GM19025 (cell line): ENCODE data around the gene TCERG1L.
"Not testable (repeated sequence)": the region's sequence is repeated elsewhere in the genome, so short reads cannot be mapped to it uniquely, and the experiment has no call there.

ENCODE experiments used
- ATAC-seq: cut with Tn5 transposase; IDR thresholded peaks from one replicate; pipeline ENCODE4 v1.9.1; 2021; ENCODE audit warnings: mild to moderate bottlenecking, low read depth, moderate library complexity; ENCODE audit not compliant: unreplicated experiment

The TCERG1L gene

DNA sequence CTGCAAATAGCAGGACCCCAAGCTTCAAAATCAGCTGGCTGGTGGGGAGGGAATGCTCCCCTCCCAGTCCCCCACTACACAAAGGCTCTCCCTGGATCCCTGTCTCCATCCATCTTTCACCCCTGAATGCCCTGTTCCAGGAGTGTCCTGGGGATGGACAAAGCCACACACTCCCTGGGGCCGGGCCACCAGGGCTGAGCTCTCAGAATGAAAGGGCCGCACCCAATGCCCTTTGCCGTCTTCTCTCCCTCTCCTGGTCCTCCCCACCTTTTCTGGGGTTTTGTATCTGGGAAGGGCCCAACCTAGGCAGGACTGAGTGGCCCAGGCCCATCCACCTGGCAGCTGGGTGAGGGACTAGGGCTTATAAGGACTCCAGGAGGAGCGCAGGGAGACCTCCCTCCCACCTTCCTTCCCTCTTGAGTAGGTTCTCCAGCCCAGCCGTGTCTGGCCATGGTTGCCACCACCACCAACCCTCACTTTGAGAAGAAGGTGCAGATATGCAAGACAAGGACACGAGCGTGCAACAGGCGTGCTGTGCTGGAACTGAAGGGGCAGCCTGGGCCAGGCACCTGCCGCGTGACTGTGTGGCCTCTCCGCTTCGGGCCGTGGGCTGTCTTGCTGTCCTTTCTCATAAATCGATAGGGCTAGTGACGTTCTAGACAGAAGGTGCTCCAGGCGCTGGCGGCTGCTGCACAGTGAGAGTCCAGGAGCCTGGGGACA is 157.1 kb downstream of the TCERG1L start:
- ATAC-seq, result no peak

DNA sequence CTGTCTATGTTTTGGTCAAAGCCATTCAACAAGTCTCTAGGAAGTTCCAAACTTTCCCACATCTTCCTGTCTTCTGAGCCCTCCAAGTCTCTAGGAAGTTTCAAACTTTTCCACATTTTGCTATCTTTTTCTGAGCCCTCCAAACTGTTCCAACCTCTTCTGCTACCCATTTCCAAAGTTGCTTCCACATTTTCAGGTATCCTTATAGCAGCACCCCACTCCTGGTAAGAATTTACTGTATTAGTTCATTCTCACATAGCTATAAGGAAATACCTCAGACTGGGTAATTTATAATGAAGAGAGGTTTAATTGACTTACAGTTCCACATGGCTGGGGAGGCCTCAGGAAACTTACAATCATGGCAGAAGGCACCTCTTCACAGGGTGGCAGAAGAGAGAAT is 159.1 kb downstream of the TCERG1L start:
- not testable (repeated sequence) for ATAC-seq

DNA sequence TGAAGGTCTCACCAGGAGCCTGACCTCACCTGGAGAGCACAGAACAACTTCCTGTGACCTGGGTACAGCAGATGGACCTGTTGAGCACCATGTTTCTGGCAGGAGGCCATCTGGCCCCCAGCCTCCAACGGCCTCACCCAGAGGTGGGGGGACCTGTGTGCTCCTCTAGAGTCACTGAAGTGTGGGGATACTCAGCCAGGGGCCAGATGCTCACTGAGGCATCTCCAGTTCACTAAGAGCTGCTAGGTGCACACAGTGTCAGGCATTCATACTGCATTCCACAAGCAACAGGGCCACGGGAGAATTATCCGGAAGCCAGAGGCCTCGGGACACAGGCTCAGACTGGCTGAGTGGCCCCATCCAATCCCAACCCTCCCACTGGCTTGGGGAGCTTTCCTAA is 161.4 kb downstream of the TCERG1L start:
- no peak for ATAC-seq

DNA sequence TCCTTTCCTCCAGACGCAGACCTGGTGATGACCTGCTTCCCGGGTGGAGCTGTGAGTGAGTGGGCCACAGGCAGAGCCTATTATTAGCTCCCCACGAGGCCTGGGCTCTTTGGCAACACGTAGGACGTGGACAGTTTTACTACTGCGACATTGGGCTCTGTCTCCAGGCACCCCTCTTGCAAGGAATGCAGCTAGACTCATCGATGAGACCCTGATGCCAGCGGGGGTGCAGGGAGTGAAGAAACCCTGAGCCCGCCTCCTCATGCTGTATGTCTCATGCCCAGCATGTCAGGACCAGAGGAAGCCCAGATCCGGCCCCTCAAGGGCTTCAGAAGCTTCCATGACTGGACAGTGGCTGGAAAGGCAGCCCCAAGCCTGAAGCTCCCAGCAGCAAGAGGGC is 161.9 kb downstream of the TCERG1L start:
- ATAC-seq, result no peak

DNA sequence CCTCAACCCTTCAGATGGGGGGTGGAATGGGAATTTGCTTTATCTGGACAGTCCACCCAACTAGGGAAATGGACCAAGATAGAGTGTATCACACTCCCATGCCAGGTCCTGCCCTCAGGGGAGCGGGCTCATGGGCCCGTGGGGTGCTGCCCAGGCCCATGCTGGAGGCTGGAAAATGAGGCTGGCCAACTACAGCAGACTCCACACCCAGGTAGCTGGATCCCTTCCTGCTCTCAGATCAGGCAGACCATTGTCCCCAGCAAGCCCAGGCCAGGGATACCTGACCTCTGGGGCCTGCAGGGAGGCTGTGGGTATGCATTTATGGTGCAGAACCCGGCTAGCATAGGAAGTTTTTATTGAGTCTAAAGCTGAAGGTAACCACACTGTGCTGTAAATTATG is 162.4 kb downstream of the TCERG1L start:
- ATAC-seq, result no peak

DNA sequence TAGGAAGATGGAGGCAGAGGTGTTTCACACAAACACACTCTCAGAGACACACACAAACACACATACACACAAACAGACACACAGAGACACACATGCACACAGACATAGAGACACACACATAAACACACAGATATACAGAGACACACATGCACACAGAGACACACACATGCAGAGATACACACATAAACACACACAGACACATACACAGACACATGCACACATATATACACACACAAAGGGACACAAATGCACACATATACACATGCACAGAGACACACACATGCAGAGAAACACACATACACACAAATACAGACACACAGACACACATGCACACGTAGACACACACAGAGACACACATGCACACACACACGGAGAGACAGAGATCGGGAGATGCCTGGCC is 163.3 kb downstream of the TCERG1L start:
- ATAC-seq, result no peak

DNA sequence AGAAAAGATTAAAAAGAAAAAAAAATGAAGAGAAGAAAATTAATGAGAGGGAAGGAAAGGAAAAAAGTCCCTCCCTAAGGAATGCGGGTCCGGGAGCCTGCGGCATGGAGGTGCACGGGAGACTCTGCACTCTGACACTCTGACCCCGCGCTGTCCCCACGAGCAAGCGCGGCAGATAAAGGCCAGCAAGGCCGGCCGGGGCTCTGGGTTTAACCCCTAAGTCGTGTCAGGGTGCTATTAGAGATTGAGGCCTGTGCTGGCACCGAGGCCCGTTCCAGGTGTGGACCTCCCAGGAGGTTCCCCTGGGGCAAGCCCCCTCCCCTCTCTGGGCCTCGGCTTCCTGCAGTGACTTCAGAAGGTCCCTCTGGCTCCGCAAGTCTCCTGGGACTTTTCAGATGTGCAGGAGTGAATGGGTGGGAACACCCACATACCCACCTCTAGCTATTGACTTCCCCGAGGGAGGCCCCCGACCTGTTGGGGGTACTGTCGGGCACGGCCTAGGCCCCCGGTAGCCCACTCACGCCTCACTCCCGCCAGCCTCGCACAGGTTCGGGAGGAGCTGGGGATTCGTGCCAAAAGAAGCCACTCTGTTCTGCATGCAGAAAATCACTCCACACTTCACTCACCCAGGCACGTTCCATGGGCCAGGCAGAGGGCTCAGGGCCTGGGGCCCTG is 164.1 kb downstream of the TCERG1L start:
- ATAC-seq, result no peak

DNA sequence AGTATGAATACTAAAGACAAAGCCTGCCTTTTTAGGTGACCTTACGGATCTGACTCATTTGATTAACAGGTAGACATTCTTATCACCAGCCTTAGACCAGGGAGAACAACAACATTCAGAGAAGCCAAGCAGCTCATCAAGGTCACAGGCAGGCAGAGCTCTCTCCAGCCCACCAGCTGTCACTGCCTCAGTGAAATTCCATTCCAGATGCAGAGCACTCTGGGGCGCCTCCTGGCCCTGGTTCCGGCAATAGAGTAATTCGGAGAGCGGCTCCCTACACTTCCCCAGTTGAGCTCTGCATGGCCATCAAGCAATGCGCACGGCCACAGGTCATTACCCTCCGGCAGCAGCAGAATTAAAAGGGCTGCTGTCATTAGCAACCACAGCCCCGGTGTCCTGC is 164.7 kb downstream of the TCERG1L start:
- no peak for ATAC-seq

DNA sequence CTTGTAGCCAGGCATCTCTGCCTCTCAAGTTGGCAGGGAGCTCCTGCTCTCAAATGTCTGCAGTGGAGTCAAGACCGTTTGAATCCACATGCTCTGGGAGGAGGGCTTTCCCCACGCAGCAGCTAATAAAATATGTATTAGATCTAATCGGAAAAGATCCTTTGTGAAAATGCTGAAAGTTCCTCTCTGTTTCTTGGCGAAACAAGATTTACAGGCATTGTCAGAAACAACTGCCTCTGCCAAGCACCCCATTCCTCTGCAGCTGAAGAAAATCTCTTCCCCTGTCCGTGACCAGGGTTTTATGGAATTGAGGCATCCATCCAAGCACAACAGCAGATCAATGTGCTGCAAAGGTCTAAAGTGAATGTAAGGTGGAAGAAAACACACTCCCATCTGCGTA is 165.8 kb downstream of the TCERG1L start:
- ATAC-seq, result no peak

DNA sequence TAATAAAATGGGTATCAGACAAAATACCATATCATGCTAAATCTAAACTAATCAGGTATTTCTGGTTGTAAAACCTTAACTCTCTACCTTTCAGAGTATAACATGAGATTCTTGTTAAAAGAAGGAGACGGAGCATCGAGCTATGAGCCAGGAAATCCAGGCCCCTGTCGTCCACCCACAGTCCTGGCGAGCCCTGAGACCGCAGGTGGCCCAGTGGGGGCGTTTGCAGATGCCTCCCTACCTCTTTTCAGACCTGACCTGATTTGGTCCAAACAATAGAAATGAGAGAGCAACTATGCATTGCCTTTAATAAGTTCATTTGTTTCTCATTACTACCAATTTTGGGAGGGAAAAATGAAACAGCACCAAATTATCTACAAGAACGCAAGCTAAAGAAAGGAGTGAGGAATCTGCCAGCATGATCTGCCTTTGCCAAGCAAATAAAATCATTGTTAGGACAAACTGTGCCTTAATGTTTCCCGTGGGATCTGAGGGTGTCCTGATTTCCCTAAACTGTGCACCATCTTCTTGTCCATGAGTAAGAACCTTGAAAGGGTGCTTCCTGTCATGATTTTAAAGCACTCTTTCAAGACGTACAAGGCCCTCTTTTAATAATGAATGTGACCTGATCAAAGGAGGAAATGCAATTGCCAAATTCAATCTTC is 166.7 kb downstream of the TCERG1L start:
- ATAC-seq, result no peak

DNA sequence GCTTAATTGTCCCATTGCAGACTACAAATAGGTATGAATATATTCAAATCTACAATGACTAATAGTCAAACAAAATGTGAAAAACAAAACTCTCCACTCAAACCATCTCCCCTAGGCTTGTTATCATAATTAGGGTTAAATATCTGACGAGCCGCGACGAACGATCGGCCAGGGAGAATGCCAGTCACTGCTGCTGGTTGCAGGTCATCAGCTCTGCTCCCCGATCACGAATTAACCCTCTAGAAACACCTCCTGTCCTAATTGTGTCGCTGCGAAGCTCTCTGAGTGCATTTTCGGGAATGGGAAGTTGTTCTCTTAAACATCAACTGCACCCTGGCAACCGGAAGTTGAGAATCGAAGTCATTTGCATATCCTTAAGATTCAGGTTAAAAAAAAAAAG is 167.3 kb downstream of the TCERG1L start:
- ATAC-seq, result no peak

DNA sequence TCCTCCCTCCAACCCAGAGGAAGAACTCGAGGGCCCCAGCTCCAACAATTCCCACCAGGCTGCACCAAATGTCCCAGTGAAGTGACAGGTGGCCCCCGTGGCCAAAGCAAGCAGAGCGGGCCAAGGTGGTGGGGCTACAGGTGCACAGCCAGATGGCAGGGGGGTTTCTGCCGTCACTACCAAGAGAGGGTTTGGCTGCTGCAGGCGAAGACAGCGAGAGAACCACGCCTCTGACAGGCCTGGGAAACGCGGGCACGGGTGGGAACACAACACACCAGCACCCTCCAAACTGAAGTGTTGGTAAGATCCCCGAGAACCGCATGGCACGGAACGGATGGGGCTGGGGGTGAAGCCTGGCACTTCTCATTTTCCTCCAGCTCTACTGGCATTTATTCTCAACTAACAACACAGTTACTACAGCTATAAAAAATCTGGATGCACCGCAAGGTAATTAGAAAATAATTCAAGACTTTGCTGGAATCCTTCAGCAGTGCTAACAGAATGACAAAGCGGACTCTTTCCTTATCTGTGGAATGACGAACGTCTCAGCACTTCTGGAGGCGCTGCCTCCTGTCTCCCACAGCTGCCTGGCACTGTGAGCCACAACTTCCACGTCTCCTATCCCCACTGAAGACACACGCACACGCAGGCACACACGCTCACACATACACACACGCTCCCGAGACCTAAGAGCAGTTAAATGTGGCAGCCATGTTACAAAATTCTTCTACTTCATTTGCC is 167.9 kb downstream of the TCERG1L start:
- no peak for ATAC-seq

DNA sequence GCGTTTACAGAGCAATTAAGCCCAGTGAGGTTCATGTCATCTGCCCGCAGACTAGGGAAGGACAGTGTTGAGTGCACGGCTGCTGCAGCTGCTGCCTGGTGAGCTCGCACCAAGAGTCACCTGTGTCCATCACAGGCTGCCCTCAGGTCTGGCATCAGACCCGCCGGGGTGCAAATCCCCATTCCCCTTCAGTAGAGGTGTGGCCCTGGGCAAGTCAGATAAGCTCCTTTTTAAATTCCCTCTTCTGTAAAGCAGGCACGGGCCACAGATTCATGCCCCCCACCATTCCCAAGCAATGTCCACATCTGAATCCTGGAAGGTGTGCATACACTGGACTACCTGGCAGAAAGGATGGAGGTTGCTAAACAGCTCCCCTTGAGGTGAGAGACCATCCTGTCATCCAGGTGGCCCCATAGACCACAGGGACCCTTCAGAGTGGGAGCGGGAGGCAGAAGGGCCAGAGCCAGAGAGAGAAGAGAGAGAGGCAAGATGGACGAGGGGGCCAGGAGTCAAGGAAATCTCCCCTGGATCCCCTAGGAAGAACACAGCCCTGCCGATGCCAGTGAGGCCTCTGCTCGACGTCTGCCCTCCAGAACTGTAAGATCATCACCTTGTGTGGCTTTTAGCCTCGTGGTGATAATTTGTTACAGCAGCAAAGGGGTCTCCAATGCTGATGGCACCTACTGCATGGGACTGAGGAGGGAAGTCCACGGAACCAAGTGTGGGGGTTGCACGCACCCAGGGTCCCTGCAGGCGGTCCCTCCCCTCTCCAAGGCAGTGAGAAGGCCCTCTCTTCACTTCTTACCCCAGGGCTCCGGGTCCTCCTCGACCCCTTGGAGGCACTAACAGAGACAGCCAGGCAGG is 168.8 kb downstream of the TCERG1L start:
- no peak for ATAC-seq

DNA sequence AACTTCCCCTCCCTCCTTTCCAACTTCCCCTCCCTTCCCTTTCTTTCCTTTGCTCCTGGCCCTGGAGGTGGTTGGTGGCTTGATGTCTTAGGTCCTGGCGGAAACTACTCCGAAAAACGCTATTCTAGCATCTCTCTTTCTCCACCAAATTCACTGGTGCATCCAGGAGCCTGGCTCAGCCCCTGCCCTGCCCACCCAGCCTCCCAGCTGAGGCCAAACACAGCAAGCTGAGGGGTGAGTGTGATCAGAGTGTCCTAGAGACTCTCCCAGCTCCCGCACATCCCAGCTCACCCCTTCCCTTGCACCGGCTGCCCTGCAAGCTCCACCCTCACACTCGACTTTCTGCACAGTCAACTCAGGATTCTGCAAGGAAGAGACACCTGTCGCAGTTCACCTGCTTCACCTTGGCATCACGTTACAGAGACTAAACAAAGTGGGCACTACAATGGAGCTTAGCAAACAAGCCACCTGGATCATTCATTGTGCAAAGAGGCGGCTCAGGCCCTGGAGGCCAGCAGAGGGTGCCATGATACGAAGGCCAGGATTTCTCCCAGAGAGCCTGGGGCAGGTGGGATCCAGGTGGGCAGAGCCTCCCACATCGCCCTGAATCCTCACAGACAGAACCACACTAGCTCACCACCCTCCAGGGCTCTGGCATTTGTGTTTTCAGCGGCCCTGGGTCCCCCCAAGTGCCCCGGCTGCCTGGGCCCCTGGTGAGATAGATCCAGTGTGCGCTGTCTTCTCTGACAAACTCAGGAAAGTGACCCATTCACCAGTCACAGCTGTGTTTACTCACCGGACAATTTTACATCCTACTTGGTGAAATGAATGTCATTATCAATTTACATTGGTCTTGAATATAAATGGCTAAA is 169.6 kb downstream of the TCERG1L start:
- no peak for ATAC-seq

DNA sequence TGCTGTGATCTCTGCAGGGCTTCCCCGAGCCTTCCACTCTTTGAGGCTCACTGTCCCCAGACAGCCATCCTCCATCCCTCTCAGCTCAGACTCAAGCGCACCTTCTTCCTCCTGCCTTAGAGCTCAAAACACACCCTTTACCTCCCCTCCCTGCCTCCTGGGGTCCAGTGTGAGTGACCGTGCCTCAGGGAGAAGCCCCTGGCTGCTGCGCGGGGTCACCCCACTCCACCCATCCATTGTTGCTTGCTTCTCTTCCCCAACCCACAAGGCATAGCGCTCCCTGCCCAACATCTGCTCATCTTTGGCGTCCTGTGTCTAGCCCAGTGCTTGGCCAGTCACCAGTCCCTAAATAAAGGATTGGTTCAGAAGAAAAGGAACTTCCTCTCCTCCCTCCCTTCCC is 170.3 kb downstream of the TCERG1L start:
- no peak for ATAC-seq

DNA sequence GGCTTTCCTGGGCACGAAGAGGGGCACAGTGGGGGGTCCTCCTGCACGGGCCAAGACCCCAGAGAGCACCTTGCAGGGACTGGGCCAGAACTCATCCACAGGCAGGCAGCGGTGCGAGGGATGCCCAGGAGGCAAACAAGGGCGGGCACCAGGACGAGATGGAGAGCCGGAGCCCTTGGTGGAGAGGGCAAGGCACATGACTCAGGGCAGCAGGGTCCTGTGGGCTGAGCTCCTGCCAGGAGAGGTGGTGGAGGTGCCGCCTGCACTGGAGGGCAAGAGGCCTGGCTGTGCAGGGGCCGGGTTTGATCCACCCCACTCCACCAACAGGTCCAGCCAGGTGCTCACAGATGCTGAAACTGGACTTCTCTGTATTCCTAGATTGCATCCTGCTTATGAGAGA is 170.9 kb downstream of the TCERG1L start:
- no peak for ATAC-seq

DNA sequence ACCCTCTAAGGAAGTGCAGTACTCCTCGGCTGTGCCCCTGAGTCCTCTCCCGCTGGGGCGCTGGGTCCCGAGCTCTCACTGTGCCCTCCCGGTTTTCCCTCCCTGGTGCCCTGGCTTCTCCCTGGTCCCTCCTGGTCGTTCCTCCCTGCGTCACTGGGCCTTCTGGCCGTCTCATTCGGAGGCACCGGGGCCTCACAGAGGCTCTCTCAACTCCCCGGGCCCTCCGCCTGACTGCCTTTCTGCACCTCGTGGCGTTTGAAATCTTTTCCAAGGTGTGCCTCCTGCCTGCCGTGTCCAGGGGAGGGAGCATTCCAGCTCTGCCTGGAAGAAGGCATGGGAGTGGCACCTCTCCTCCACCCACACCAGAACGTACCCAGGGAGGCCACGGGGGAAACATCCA is 174.3 kb downstream of the TCERG1L start:
- no peak for ATAC-seq

DNA sequence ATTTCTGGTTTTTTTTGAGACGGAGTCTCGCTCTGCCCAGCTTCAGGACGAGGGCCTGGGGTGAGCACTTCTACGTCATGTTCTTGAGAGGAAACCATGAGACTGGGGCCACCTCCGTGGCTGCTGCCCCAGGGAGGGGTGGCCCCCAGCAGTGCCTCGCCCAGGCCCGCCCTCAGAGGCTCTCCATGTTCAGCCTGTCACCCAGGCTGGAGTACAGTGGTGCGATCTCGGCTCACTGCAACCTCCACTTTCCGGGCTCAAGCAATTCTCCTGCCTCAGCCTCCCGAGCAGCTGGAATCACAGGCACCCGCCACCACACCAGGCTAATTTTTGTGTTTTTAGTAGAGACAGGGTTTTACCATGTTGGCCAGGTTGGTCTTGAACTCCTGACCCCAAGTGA is 175.2 kb downstream of the TCERG1L start:
- ATAC-seq, result not testable (repeated sequence)

DNA sequence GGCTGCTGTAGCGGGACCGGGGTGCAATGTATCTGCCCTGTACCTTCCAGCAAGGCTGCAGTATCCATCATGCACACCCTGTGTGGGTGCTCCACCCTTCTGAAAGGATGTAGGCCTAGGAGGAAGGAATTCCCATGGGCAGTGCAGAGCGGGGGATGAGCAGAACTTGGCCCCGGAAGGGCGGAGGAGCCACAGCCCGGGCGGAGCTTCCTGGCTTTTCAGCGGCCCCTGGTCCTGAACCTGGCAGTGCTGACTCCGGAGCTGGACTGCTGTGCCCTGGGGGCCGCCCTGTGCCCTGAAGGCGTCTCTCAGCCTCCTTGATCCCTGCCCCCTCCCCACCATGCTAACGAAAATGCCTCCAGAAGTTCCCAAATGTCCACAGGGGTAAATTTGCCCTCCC is 175.8 kb downstream of the TCERG1L start:
- no peak for ATAC-seq
